Activated naive CD4-positive, alpha-beta T cell treated with anti-CD3 and anti-CD28 coated beads for 36 hours (primary cell): ENCODE results near the gene NTNG1. TPM values are rescaled to one million over a fixed set of nuclear protein-coding genes. Genes with fewer than 3 reads are reported as not detected.

ENCODE experiments used
- CTCF ChIA-PET: fragments of 350-600 bp; sonication (Branson Sonifier 250); formaldehyde crosslinking; loops from one replicate; lab custom pipeline; 2021; ENCODE audit warnings: antibody characterized with exemption; lab: Charles Lee
- DNase-seq: peaks from one replicate; pipeline ENCODE4 v3.0.0-alpha.2; 2020
- H3K27ac Mint-ChIP-seq: one replicate; pipeline ENCODE4 v1.8.0; 2021; ENCODE audit warnings: mild to moderate bottlenecking, mixed read lengths
- H3K27me3 Mint-ChIP-seq: one replicate; pipeline ENCODE4 v1.8.0; 2021; ENCODE audit warnings: low read depth, mixed read lengths
- H3K36me3 Mint-ChIP-seq: one replicate; pipeline ENCODE4 v1.8.0; 2021; ENCODE audit warnings: low read depth, mixed read lengths
- H3K4me1 Mint-ChIP-seq: one replicate; pipeline ENCODE4 v1.8.0; 2021; ENCODE audit warnings: low read depth, mixed read lengths
- H3K4me3 Mint-ChIP-seq: one replicate; pipeline ENCODE4 v1.8.0; 2021; ENCODE audit warnings: mild to moderate bottlenecking, moderate library complexity, mixed read lengths
- H3K9me3 Mint-ChIP-seq: one replicate; pipeline ENCODE4 v1.8.0; 2021; ENCODE audit warnings: mixed read lengths
- intact Hi-C: fragments of 100-400 bp; cut with micrococcal nuclease; formaldehyde crosslinking; loops from one replicate; pipeline ENCODE4 v1.15.1; 2023
- total RNA-seq, 2 experiments: library from RNA; stranded (reverse); gene quantifications; one replicate each; pipeline ENCODE4 v1.2.3, GENCODE V29; 2021

Gene NTNG1
- total RNA-seq, 2 experiments from 2014 or later: not detected

DNA sequence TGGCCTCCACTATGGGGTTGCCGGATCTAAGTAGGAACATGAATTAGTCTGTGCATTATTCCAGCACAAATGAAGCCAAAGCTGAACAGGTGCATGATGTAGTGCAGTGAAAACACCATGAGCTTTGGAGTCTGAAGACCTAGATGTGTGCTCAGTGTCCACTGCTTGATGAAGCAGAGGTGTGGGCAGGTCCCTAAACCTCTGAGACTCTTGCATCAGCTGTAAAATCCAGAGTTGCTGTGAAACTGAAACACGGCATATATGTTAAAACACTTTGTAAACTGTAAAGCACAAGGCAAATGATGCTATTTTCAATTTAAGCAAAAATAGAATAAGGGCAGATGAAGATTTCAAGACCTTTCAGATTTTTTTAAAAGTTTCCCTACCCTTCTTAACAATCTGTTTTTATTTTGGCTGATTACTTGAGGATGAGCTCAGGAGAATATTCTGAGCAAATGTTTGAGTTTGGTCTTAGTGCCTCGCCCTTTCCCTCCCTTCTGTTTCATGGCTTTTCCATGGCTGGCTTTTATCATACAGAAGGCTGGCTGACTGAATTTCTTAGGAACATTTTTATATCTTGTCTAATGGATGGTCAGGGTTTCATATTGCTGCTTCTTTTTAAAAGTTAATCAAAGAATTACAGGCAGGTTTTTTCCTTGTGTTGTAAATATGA lies 221.8 kb downstream of the NTNG1 start:
- no peak overlapping the region for H3K4me3 Mint-ChIP-seq
- H3K9me3 Mint-ChIP-seq: no peaks in the 10 kb centered on the region
- H3K27ac Mint-ChIP-seq: no peak overlapping the region
- no peaks in the 10 kb centered on the region for H3K4me1 Mint-ChIP-seq
- H3K27me3 Mint-ChIP-seq: peaks cover 7% of the 10 kb centered on the region
- H3K36me3 Mint-ChIP-seq: no peaks in the 10 kb centered on the region
- intact Hi-C loops: no loop called here
- no peak for DNase-seq
- CTCF ChIA-PET: no interaction called here

GRCh38 chr1:107363154-107363553 lies 222.3 kb downstream of the NTNG1 start:
- peaks cover 7% of the 10 kb centered on the region for H3K27me3 Mint-ChIP-seq
- no peak overlapping the region for H3K27ac Mint-ChIP-seq
- no peaks in the 10 kb centered on the region for H3K4me1 Mint-ChIP-seq
- CTCF ChIA-PET: no interaction called here
- no peaks in the 10 kb centered on the region for H3K36me3 Mint-ChIP-seq
- no peaks in the 10 kb centered on the region for H3K9me3 Mint-ChIP-seq
- H3K4me3 Mint-ChIP-seq: no peak overlapping the region
- no peak for DNase-seq
- intact Hi-C loops: no loop called here

DNA sequence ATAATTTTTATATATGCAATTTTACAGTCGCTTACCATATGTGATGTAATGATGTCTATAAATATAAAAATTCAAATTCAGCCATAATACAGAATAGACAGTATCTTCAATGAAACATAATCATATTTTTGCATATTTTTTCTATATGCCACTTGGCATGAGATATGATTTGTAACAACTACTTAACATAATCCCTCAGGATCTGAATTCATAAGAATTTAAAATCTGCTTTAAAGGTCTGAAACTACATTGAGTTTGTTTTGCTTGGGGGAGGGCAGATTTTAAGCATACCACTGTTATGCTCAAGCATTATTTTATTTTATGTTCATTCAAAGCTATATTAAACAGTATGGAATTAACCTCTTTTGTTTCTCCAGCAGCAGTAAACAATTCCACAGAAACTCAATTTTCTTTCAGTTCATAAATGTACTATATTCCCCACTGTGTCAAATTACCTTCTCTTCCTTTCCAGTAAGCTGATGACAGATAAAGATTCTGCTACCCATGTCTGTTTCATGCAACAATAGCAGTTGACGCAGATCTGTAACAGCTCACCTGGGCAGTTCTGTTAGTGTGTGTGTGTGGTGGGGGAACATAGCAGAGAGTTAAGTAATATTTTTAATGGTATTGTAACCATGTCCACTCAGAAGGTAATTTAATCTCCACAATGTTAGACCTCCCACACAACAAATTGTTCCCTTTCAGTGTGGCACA lies 224.8 kb downstream of the NTNG1 start:
- no peaks in the 10 kb centered on the region for H3K4me1 Mint-ChIP-seq
- no peak overlapping the region for H3K27ac Mint-ChIP-seq
- intact Hi-C loops: no loop called here
- no peak overlapping the region for H3K4me3 Mint-ChIP-seq
- peaks cover 7% of the 10 kb centered on the region for H3K27me3 Mint-ChIP-seq
- DNase-seq: no peak
- H3K36me3 Mint-ChIP-seq: no peaks in the 10 kb centered on the region
- no peaks in the 10 kb centered on the region for H3K9me3 Mint-ChIP-seq
- CTCF ChIA-PET: no interaction called here

- H3K9me3 Mint-ChIP-seq: no peaks in the 10 kb centered on the region
Measured at GRCh38 chr1:107378426-107378825, 237.6 kb downstream of the NTNG1 start.

DNA sequence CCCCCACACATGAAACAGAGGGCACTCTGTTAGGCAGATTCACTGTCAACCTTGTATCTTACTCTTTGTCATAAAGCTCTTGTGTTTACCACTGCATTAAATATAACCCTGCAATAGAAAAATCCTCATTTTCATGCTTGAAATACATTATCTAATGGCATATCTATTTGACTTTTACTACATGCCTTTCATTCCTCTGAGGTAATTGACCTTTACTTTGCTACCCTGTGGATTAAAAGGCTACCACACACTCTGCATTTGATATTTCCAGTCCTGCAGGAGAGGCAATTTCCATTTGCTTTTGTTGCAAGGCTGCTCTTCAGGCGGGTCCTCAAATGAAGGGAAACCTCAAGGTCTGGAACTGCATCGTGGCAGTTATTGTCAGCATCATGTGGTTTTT lies 238.0 kb downstream of the NTNG1 start:
- no peaks in the 10 kb centered on the region for H3K4me1 Mint-ChIP-seq
- H3K36me3 Mint-ChIP-seq: no peaks in the 10 kb centered on the region
- no peak for DNase-seq
- CTCF ChIA-PET: no interaction called here
- no peaks in the 10 kb centered on the region for H3K9me3 Mint-ChIP-seq
- intact Hi-C loops: no loop called here
- H3K4me3 Mint-ChIP-seq: no peak overlapping the region
- H3K27ac Mint-ChIP-seq: no peak overlapping the region
- H3K27me3 Mint-ChIP-seq: peaks cover 7% of the 10 kb centered on the region

More at GRCh38 chr1:107378426-107378825, 237.6 kb downstream of the NTNG1 start:
- CTCF ChIA-PET: no interaction called here
- Mint-ChIP-seq H3K27me3 (peaks cover 7% of the 10 kb centered on the region), H3K4me1 (no peaks in the 10 kb centered on the region), H3K4me3 (no peak overlapping the region), H3K36me3 (no peaks in the 10 kb centered on the region), H3K27ac (no peak overlapping the region)
- no peak for DNase-seq
- intact Hi-C loops: no loop called here

- peaks cover 7% of the 10 kb centered on the region for H3K27me3 Mint-ChIP-seq
- intact Hi-C loops: no loop called here
Measured at GRCh38 chr1:107379826-107380225, 239.0 kb downstream of the NTNG1 start.

GRCh38 chr1:107389410-107390396 lies 248.9 kb downstream of the NTNG1 start:
- Mint-ChIP-seq H3K9me3 (no peaks in the 10 kb centered on the region), H3K27me3 (no peaks in the 10 kb centered on the region), H3K4me1 (no peaks in the 10 kb centered on the region), H3K4me3 (no peak overlapping the region), H3K27ac (no peak overlapping the region), H3K36me3 (no peaks in the 10 kb centered on the region)
- DNase-seq: no peak
- CTCF ChIA-PET: no interaction called here
- intact Hi-C loops: no loop called here

More at GRCh38 chr1:107379826-107380225, 239.0 kb downstream of the NTNG1 start:
- DNase-seq: no peak
- Mint-ChIP-seq H3K9me3 (no peaks in the 10 kb centered on the region), H3K27ac (no peak overlapping the region), H3K36me3 (no peaks in the 10 kb centered on the region), H3K4me3 (no peak overlapping the region), H3K4me1 (no peaks in the 10 kb centered on the region)
- CTCF ChIA-PET: interaction anchor here (0.7 kb wide), 1 partner anchor 1028 kb away, joined by 3 read pairs; no protein-coding TSS in a partner anchor

DNA sequence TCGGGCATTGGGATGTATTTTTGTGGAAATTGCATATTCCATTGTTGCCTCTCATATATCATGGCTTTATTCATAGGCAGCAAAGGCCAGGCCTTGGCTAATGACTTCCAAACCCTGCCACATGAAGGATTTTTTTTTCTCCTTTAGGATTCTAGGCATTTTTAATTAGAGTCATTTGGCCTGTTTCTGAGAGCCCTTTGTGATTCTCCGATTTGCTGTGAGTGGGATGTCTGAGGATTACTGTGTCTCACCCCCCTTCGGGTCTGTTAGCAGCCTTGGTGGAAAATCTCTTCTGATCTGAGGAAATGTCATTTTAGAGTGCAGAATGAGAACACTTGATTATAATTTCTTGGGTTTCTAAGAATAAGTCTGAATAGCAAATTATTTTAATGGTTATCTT lies 253.5 kb downstream of the NTNG1 start:
- no peaks in the 10 kb centered on the region for H3K27me3 Mint-ChIP-seq
- no peaks in the 10 kb centered on the region for H3K9me3 Mint-ChIP-seq
- H3K27ac Mint-ChIP-seq: no peak overlapping the region
- H3K4me3 Mint-ChIP-seq: no peak overlapping the region
- intact Hi-C loops: no loop called here
- DNase-seq: no peak
- H3K4me1 Mint-ChIP-seq: no peaks in the 10 kb centered on the region
- no peaks in the 10 kb centered on the region for H3K36me3 Mint-ChIP-seq
- CTCF ChIA-PET: no interaction called here

DNA sequence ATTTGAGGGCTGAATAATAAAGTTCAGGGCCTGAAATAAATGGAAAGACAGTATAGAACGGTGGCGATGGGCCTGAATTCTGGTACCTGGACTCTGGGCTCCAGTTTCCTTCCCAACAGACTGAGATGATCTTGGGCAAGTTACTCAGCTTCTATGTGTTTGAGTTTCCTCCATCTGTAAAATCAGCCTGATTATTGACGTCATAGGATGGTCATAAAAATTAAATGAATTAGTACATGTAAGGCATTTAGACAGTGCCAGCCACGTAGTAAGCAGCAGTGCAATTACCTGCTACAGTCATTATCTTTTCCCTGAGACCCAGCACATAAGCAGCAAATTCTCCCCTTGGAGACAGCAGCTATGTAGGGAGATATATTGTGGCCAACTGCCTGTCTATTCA lies 260.9 kb downstream of the NTNG1 start:
- Mint-ChIP-seq H3K36me3 (no peaks in the 10 kb centered on the region), H3K4me1 (no peaks in the 10 kb centered on the region), H3K4me3 (no peak overlapping the region), H3K27ac (no peak overlapping the region), H3K9me3 (no peaks in the 10 kb centered on the region), H3K27me3 (no peaks in the 10 kb centered on the region)
- CTCF ChIA-PET: no interaction called here
- DNase-seq: no peak
- intact Hi-C loops: no loop called here

DNA sequence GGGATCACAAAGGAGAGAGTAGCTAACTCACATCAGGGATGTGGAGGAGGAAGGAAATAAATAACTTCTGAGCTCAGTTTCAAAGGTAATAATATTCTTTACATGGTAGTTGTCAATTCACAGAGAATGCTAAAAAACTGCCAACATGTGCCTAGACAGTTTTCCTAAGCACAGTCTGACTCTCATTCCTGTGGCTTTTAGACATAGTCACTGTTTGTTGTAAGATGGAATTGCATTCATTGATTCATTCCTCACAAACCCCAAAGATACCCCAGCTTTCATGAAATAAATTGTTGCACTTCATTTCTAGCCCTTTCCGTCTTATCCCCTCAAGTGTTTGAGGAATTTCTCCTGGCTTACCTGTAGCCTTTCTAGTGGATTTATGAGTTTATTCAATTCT lies 263.9 kb downstream of the NTNG1 start:
- Mint-ChIP-seq H3K27ac (no peak overlapping the region), H3K27me3 (peaks cover 2% of the 10 kb centered on the region), H3K4me1 (no peaks in the 10 kb centered on the region), H3K36me3 (no peaks in the 10 kb centered on the region), H3K9me3 (no peaks in the 10 kb centered on the region), H3K4me3 (no peak overlapping the region)
- CTCF ChIA-PET: no interaction called here
- intact Hi-C loops: no loop called here
- DNase-seq: no peak

- intact Hi-C loops: no loop called here
- CTCF ChIA-PET: no interaction called here
- no peak overlapping the region for H3K4me3 Mint-ChIP-seq
- no peaks in the 10 kb centered on the region for H3K36me3 Mint-ChIP-seq
- no peak overlapping the region for H3K27ac Mint-ChIP-seq
- DNase-seq: no peak
- no peaks in the 10 kb centered on the region for H3K9me3 Mint-ChIP-seq
- H3K4me1 Mint-ChIP-seq: no peaks in the 10 kb centered on the region
- peaks cover 2% of the 10 kb centered on the region for H3K27me3 Mint-ChIP-seq
Measured at GRCh38 chr1:107405236-107405635, 264.4 kb downstream of the NTNG1 start.

GRCh38 chr1:107407011-107407410 lies 266.2 kb downstream of the NTNG1 start:
- Mint-ChIP-seq H3K27ac (no peak overlapping the region), H3K4me3 (no peak overlapping the region), H3K27me3 (peaks cover 2% of the 10 kb centered on the region), H3K36me3 (no peaks in the 10 kb centered on the region), H3K9me3 (no peaks in the 10 kb centered on the region), H3K4me1 (no peaks in the 10 kb centered on the region)
- CTCF ChIA-PET: interaction anchor here (1.0 kb wide), 1 partner anchor 122 kb away, joined by 3 read pairs; no protein-coding TSS in a partner anchor
- DNase-seq: no peak
- intact Hi-C loops: no loop called here
